CD4-positive, alpha-beta T cell treated with Interferon gamma for 1 hour (primary cell): Measurements from ENCODE around the gene GALNT5.

Source experiments
- DNase-seq: peaks from one replicate; pipeline ENCODE4 v3.0.0-alpha.2; 2020

The GALNT5 gene

DNA sequence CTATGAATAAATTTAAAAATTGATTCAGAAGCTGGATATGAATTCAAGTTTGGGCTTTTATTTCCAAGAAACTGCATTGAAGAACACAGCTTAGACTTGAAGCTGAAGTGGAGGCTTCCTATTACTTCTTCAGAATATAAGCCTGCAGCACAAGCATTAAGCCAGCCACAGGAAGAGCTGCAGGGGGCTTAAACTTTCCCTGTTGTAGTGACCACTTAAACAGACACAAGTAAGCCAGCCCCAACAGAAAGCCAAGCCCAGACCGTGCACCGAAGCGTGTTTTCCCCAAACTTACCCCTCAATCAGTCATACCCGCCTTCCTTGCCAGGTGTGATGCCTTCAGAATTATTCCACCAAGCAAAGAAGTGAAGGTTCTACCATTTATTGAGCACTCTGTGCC, 39.5 kb downstream of the GALNT5 start:
- no peak for DNase-seq

DNA sequence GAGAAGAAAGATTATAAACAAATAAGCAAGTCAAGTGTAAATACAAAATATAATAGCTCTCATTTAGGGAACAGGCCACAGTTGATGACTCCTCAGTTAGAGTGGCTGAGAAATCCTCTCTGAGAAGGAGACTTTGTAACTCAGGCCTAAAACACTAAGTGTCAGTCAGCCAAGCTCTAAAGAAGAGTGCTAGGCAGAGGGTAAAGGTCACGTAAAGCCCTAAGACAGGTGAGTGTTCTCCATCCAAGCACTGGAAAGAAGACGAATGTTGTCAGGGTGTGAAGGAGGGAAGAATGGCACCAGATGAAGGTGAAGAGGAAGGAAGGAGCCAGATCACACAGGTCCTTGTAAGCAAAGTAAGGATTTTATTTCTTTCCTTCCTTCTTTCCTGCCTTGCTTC, 43.8 kb downstream of the GALNT5 start:
- DNase-seq: no peak

DNA sequence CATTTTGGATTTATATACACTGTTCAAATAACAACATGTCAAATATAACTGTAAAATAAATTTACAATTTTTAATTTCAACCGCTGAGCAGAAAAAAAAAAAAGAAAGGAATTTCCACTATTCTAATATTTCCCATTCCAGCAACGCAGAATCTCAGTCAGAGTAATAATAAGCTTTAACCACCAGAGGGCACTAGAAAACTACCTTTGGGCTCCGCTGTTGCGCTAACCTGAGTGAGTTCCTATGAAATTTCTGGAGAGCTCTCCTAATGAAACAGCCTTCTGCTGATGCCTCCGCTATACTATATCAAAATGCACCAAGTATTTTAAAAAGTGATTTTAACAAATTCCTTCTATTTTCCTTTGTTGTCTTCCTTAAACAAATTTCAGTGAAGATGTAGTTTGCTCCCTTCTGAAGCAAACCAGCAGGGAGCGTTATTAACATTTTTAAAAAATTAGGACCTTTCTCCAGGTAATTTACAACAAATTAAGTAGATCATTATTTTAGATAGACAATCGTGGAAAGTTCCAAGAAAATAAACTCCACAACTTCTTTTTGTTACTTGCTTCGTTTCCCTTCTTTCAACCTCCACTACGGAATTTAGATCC, 45.1 kb downstream of the GALNT5 start:
- DNase-seq: peak; percentile 14

DNA sequence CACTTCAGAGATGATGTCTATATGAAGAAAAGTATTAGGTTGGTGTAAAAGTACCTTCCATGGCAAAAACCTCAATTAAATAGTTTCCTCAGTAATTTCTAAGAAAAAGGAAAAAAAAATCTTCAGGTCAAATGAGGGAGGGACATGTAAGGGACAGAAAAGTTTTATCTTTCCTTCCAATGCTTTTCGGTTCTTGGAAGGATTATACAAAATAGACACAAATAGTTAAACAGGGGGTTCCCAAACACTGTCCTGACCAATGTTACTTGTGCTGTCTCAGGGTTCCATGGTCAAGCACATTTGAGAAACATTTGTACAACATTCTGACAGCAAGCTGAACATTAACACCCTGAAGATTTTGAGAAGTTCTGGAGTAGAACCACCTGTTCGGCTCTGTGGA, 46.1 kb downstream of the GALNT5 start:
- no peak for DNase-seq

GRCh38 chr2:157304811-157305722, 47.6 kb downstream of the GALNT5 start:
- no peak for DNase-seq

- no peak for DNase-seq
Observed at GRCh38 chr2:157305723-157306110, 48.2 kb downstream of the GALNT5 start.

GRCh38 chr2:157307021-157307420, 49.5 kb downstream of the GALNT5 start:
- no peak for DNase-seq

DNA sequence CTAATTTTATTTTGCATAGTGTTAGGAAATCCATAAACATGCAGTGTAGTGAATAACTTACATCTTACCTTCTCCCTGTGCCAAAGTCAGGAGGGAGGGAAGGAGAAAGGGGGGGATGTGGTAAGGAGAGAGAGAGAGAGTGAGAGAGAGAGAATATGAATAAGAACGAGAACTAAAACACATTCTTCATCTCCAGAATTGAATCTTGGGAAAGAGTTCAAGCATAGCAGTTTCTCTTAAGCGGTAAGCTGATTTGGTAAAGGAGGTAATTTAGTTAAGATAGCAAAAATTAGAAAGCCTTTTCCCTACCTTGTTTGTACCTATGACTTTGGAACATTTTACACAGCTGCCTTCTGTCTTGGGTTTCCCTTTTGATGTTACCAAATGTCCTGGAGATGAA, 52.4 kb downstream of the GALNT5 start:
- DNase-seq: no peak

- no peak for DNase-seq
Observed at GRCh38 chr2:157311706-157312105, 54.2 kb downstream of the GALNT5 start.

DNA sequence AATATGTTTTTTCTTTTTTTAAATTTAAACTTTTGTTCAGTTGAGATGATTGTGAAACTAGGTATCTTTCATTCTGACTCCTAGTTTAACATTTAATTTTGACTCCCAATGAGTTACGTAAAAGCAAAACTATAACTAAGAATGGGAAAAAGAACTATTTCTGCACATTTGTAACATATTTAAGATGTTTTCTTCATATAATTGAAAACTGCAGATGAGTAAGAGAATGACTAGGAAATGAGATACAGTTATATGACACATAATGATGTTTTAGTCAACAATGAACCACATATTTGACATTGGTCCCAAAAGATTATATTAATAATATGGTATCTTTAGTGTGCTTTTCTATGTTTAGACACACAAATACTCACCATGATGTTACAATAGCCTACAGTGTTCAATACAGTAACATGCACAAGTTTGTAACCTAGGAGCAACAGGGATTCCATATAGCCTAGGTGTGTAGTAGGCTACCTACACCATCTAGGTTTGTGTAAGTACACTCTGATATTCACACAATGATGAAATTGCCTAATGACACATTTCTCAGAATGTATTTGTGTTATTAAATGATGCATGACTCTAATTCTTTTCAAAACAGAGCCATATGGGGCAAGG, 55.5 kb downstream of the GALNT5 start:
- DNase-seq: no peak

- DNase-seq: no peak
Observed at GRCh38 chr2:157315901-157316300, 58.4 kb downstream of the GALNT5 start.

- no peak for DNase-seq
Observed at GRCh38 chr2:157318884-157319283, 61.4 kb downstream of the GALNT5 start.

- DNase-seq: no peak
Observed at GRCh38 chr2:157319795-157320194, 62.3 kb downstream of the GALNT5 start.

DNA sequence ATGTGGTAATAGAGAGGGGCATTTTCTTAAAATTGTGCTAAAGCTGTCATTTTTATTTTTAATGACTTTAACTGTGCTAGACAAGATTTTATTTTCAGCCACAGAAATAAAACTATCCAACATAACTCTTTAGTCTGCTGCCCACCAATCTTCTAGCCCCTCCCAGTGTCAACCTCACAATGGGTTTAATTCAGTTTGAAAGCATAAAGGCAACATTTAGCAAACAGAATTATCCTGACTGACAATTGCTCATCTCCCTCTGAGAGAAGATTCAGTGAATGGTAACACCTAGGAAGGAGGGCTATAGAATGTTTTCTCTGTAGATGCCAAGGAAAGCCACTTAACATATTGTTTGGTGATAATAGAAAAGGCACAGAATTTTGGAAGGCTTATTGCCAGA, 62.9 kb downstream of the GALNT5 start:
- DNase-seq: no peak

DNA sequence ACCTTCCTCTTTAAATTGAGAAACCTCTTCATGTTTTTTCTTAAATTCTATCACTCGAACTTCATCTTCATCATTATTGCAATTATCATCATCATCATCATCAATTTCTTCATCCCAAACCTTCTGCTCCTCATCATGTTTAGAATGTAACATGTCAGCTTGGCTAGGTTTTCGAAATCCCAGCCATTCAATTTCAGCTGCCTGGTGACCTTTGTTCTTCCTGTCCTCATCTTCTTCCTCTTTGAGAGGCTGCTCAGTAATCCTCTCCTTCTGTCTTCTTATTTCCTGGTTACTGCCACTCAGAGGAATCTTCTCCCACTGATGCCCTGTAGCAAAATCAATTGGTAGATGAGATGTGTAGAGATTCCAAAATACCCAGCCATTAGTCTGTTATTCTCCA, 64.0 kb downstream of the GALNT5 start:
- DNase-seq: no peak

GRCh38 chr2:157322432-157322831, 64.9 kb downstream of the GALNT5 start:
- no peak for DNase-seq

GRCh38 chr2:157324331-157324843, 66.9 kb downstream of the GALNT5 start:
- no peak for DNase-seq

GRCh38 chr2:157325786-157326185, 68.3 kb downstream of the GALNT5 start, which contains the start of gene ERMN:
Gene ERMN, minus strand, starts transcription at chr2:157325824. Its CDS starts 182 bp downstream, at chr2:157325642.
- no peak for DNase-seq

DNA sequence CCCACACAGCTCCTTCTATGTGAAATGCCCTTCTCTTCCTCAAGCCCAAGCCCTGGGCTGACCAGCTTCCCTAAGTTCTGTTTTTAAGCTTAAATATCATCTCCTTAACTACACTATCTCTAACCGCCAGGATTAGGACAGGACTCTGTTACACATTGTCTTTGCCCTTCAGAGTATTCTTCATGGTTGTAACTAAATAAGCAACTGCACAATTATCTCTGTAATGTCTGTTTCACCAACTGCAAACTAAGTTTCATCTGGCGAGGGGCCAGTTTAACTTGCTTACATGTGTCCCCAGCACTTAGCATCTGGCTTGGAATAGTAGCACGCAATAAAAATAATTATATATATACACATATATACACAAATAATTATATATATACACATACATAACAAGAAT, 69.2 kb downstream of the GALNT5 start:
- DNase-seq: no peak

DNA sequence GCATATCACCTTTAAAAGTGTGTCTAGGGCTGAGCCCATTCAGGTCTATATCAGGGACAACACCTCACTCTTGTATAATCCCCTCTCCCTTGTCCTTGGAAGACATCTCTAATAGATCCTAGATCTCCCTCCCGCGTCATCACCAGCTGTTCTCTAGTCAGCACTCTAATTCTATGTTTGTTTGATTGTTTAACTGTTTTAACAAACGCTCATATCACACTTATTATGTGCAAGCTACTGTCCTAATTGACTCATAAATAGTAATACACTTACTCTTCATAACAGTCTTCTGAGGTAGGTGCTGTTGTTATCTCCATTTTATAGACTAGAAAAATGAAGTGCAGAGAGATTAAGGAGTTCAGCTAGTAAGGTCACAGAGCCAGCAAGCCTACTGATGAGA, 69.7 kb downstream of the GALNT5 start:
- DNase-seq: no peak

GRCh38 chr2:157327621-157328500, 70.4 kb downstream of the GALNT5 start:
- DNase-seq: peak; percentile 76

DNA sequence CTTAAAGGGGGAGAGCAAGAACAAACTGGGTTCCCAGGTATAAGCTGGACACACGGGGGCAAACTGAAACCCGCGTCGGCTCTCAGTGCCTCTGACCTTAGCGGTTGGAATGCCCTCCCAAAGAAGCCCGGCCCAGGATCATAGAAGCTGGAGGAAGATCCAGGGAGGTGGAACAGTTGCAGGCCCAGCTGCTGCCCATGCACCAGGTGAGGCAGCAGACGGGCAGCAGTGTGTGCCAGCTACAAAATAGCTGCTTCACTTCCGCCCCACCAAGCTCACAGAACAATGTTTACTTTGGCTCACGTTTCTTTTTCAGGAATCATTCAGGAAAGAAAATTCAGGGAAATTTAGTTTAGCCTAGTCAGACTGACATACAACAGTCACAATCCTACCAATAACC, 72.0 kb downstream of the GALNT5 start:
- DNase-seq: no peak
